ENCODE data around the gene CD248.
"Not testable (repeated sequence)": the region's sequence is repeated elsewhere in the genome, so short reads cannot be mapped to it uniquely, and the experiment has no call there.

Gene CD248

GRCh38 chr11:66328302-66329144 lies 11.7 kb upstream of the CD248 start:
- in situ Hi-C loops (cut with MboI; ENCODE audit: low sequenced_read_pairs) = no loop called here

- in situ Hi-C loops (cut with MboI; ENCODE audit: low sequenced_read_pairs) = no loop called here
Observed at GRCh38 chr11:66328031-66328301, 11.1 kb upstream of the CD248 start.

- in situ Hi-C loops (cut with MboI; ENCODE audit: low sequenced_read_pairs) = no loop called here
Observed at GRCh38 chr11:66327171-66328030, 10.6 kb upstream of the CD248 start.

- in situ Hi-C loops (cut with MboI; ENCODE audit: low sequenced_read_pairs) = no loop called here
Observed at GRCh38 chr11:66326261-66327111, 9.6 kb upstream of the CD248 start.

- in situ Hi-C loops (cut with MboI; ENCODE audit: low sequenced_read_pairs) = no loop called here
Observed at GRCh38 chr11:66325263-66325671, 8.4 kb upstream of the CD248 start.

GRCh38 chr11:66324664-66325063 lies 7.8 kb upstream of the CD248 start:
- in situ Hi-C loops (cut with MboI; ENCODE audit: low sequenced_read_pairs) = no loop called here

GRCh38 chr11:66323684-66324083 lies 6.8 kb upstream of the CD248 start:
- in situ Hi-C loops (cut with MboI; ENCODE audit: low sequenced_read_pairs) = no loop called here

- in situ Hi-C loops (cut with MboI; ENCODE audit: low sequenced_read_pairs) = no loop called here
Observed at GRCh38 chr11:66322732-66323427, 6.0 kb upstream of the CD248 start.

GRCh38 chr11:66321606-66322005 lies 4.8 kb upstream of the CD248 start:
- in situ Hi-C loops (cut with MboI; ENCODE audit: low sequenced_read_pairs) = no loop called here

GRCh38 chr11:66320748-66321147 lies 3.9 kb upstream of the CD248 start:
- in situ Hi-C loops (cut with MboI; ENCODE audit: low sequenced_read_pairs) = not testable (repeated sequence)

GRCh38 chr11:66320289-66320688 lies 3.4 kb upstream of the CD248 start:
- in situ Hi-C loops (cut with MboI; ENCODE audit: low sequenced_read_pairs) = not testable (repeated sequence)

- in situ Hi-C loops (cut with MboI; ENCODE audit: low sequenced_read_pairs) = no loop called here
Observed at GRCh38 chr11:66318600-66318970, 1.7 kb upstream of the CD248 start.

GRCh38 chr11:66317723-66318599 lies 1.1 kb upstream of the CD248 start:
- in situ Hi-C loops (cut with MboI; ENCODE audit: low sequenced_read_pairs) = no loop called here

GRCh38 chr11:66317322-66317722 lies 478 bp upstream of the CD248 start:
- in situ Hi-C loops (cut with MboI; ENCODE audit: low sequenced_read_pairs) = no loop called here

GRCh38 chr11:66315921-66316811 lies 678 bp downstream of the CD248 start:
- in situ Hi-C loops (cut with MboI; ENCODE audit: low sequenced_read_pairs) = no loop called here

- in situ Hi-C loops (cut with MboI; ENCODE audit: low sequenced_read_pairs) = no loop called here
Observed at GRCh38 chr11:66315498-66315885, 1.4 kb downstream of the CD248 start.

- in situ Hi-C loops (cut with MboI; ENCODE audit: low sequenced_read_pairs) = no loop called here
Observed at GRCh38 chr11:66314561-66315497, 2.0 kb downstream of the CD248 start.

GRCh38 chr11:66314186-66314501 lies 2.7 kb downstream of the CD248 start:
- in situ Hi-C loops (cut with MboI; ENCODE audit: low sequenced_read_pairs) = no loop called here
